Measurements from ENCODE around the gene PRCP. TPM values are rescaled to one million over a fixed set of nuclear protein-coding genes. Genes with fewer than 3 reads are reported as not detected.

PRCP gene
- total RNA-seq, 1 donor from 2014 or later = 66.3 TPM

- peaks cover 3% of the 10 kb centered on the region for H3K9me3 Mint-ChIP-seq (ENCODE audit: low read depth)
- peaks cover 39% of the 10 kb centered on the region for H3K4me1 Mint-ChIP-seq (ENCODE audit: low read depth)
- no peaks in the 10 kb centered on the region for H3K27me3 Mint-ChIP-seq
- H3K36me3 Mint-ChIP-seq (ENCODE audit: insufficient read depth) = peaks cover 22% of the 10 kb centered on the region
- no peak for TF ChIP-seq CTCF (IDR thresholded peaks at IDR 0.05; ENCODE audit: unreplicated experiment)
- peak overlapping the region; percentile 2 for H3K27ac Mint-ChIP-seq
- DNase-seq (ENCODE audit: low spot score, unreplicated experiment) = no peak
- H3K4me3 Mint-ChIP-seq (ENCODE audit: low read depth) = no peak overlapping the region
Observed at GRCh38 chr11:82832983-82833382, 67.2 kb downstream of the PRCP start.

- peaks cover 3% of the 10 kb centered on the region for H3K9me3 Mint-ChIP-seq (ENCODE audit: low read depth)
- no peak overlapping the region for H3K4me3 Mint-ChIP-seq (ENCODE audit: low read depth)
- TF ChIP-seq CTCF (IDR thresholded peaks at IDR 0.05; ENCODE audit: unreplicated experiment) = no peak
- H3K27ac Mint-ChIP-seq = peak overlapping the region; percentile 71
- H3K4me1 Mint-ChIP-seq (ENCODE audit: low read depth) = peaks cover 43% of the 10 kb centered on the region
- no peaks in the 10 kb centered on the region for H3K27me3 Mint-ChIP-seq
- no peak for DNase-seq (ENCODE audit: low spot score, unreplicated experiment)
- peaks cover 18% of the 10 kb centered on the region for H3K36me3 Mint-ChIP-seq (ENCODE audit: insufficient read depth)
Observed at GRCh38 chr11:82831364-82831763, 68.9 kb downstream of the PRCP start.

GRCh38 chr11:82830746-82831145 lies 69.5 kb downstream of the PRCP start:
- peaks cover 3% of the 10 kb centered on the region for H3K9me3 Mint-ChIP-seq (ENCODE audit: low read depth)
- peaks cover 43% of the 10 kb centered on the region for H3K4me1 Mint-ChIP-seq (ENCODE audit: low read depth)
- no peak overlapping the region for H3K4me3 Mint-ChIP-seq (ENCODE audit: low read depth)
- H3K36me3 Mint-ChIP-seq (ENCODE audit: insufficient read depth) = peaks cover 15% of the 10 kb centered on the region
- H3K27me3 Mint-ChIP-seq = no peaks in the 10 kb centered on the region
- no peak overlapping the region for H3K27ac Mint-ChIP-seq
- DNase-seq (ENCODE audit: low spot score, unreplicated experiment) = no peak
- TF ChIP-seq CTCF (IDR thresholded peaks at IDR 0.05; ENCODE audit: unreplicated experiment) = no peak

- Mint-ChIP-seq H3K9me3 (ENCODE audit: low read depth) (peaks cover 3% of the 10 kb centered on the region), H3K4me1 (ENCODE audit: low read depth) (peaks cover 49% of the 10 kb centered on the region), H3K4me3 (ENCODE audit: low read depth) (no peak overlapping the region), H3K36me3 (ENCODE audit: insufficient read depth) (peaks cover 13% of the 10 kb centered on the region), H3K27me3 (no peaks in the 10 kb centered on the region), H3K27ac (peak overlapping the region; percentile 2)
- TF ChIP-seq CTCF (IDR thresholded peaks at IDR 0.05; ENCODE audit: unreplicated experiment) = no peak
- no peak for DNase-seq (ENCODE audit: low spot score, unreplicated experiment)
Observed at GRCh38 chr11:82829101-82829500, 71.1 kb downstream of the PRCP start.

- no peak for TF ChIP-seq CTCF (IDR thresholded peaks at IDR 0.05; ENCODE audit: unreplicated experiment)
- Mint-ChIP-seq H3K27ac (no peak overlapping the region), H3K36me3 (ENCODE audit: insufficient read depth) (peaks cover 13% of the 10 kb centered on the region), H3K27me3 (no peaks in the 10 kb centered on the region), H3K4me3 (ENCODE audit: low read depth) (no peak overlapping the region), H3K9me3 (ENCODE audit: low read depth) (peaks cover 3% of the 10 kb centered on the region), H3K4me1 (ENCODE audit: low read depth) (peaks cover 52% of the 10 kb centered on the region)
- no peak for DNase-seq (ENCODE audit: low spot score, unreplicated experiment)
Observed at GRCh38 chr11:82828472-82828871, 71.8 kb downstream of the PRCP start.
